ENCODE measurements around the gene LYZL1. TPM values are rescaled to one million over a fixed set of nuclear protein-coding genes. Genes with fewer than 3 reads are reported as not detected.
"Not testable (repeated sequence)": the region's sequence is repeated elsewhere in the genome, so short reads cannot be mapped to it uniquely, and the experiment has no call there.

The LYZL1 gene
- polyA plus RNA-seq, 1 donor from 2014 or later, result not detected

GRCh38 chr10:29356931-29357330, 68.1 kb downstream of the LYZL1 start:
- Histone ChIP-seq H3K27me3 (ENCODE audit: insufficient read depth, low read depth, low read length) (no peaks in the 10 kb centered on the region), H3K79me2 (replicated peaks; ENCODE audit: insufficient read depth, low read length) (no peaks in the 10 kb centered on the region), H4K20me1 (ENCODE audit: insufficient read depth) (no peaks in the 10 kb centered on the region), H2AFZ (ENCODE audit: low read depth, low read length) (no peak overlapping the region), H3K36me3 (ENCODE audit: insufficient read depth, low read length) (no peaks in the 10 kb centered on the region), H3F3A (ENCODE audit: insufficient read depth, low read length, poor library complexity, severe bottlenecking) (no peaks in the 10 kb centered on the region), H3K9me3 (ENCODE audit: low read length) (no peaks in the 10 kb centered on the region), H3K27ac (ENCODE audit: low read length) (no peak overlapping the region), H3K9me2 (ENCODE audit: insufficient read depth, low read length) (no peaks in the 10 kb centered on the region), H3K9ac (ENCODE audit: low read length) (no peak overlapping the region), H3K4me3 (ENCODE audit: low read length) (no peak overlapping the region), H3K4me2 (ENCODE audit: low read length) (no peak overlapping the region)
- TF ChIP-seq POLR2AphosphoS5 (IDR thresholded peaks at IDR 0.05), result no peak
- TF ChIP-seq REST (IDR thresholded peaks at IDR 0.05; ENCODE audit: borderline replicate concordance), result no peak
- TF ChIP-seq MXI1 (conservative IDR thresholded peaks at IDR 0.05; ENCODE audit: poor library complexity, severe bottlenecking), result no peak
- TF ChIP-seq EP300 (conservative IDR thresholded peaks at IDR 0.05; ENCODE audit: poor library complexity, severe bottlenecking), result no peak
- TF ChIP-seq TAF1 (IDR thresholded peaks at IDR 0.05; ENCODE audit: low read depth), result no peak
- no peak for TF ChIP-seq CTCF (IDR thresholded peaks at IDR 0.05; ENCODE audit: poor library complexity, severe bottlenecking)
- TF ChIP-seq RAD21 (conservative IDR thresholded peaks at IDR 0.05), result no peak
- TF ChIP-seq EZH2 (IDR thresholded peaks at IDR 0.05; ENCODE audit: borderline replicate concordance, insufficient read depth, low read length, poor library complexity, severe bottlenecking), result no peak
- no peak for TF ChIP-seq SMC3 (conservative IDR thresholded peaks at IDR 0.05; ENCODE audit: poor library complexity)

- H3K4me3 ChIP-seq (ENCODE audit: low read length), result no peak overlapping the region
- no peaks in the 10 kb centered on the region for H3K9me2 ChIP-seq (ENCODE audit: insufficient read depth, low read length)
- H3K27ac ChIP-seq (ENCODE audit: low read length), result no peak overlapping the region
- H3K9ac ChIP-seq (ENCODE audit: low read length), result no peak overlapping the region
- no peaks in the 10 kb centered on the region for H3F3A ChIP-seq (ENCODE audit: insufficient read depth, low read length, poor library complexity, severe bottlenecking)
- H3K79me2 ChIP-seq (replicated peaks; ENCODE audit: insufficient read depth, low read length), result no peaks in the 10 kb centered on the region
- no peak for TF ChIP-seq POLR2AphosphoS5 (IDR thresholded peaks at IDR 0.05)
- TF ChIP-seq TAF1 (IDR thresholded peaks at IDR 0.05; ENCODE audit: low read depth), result no peak
- H3K4me2 ChIP-seq (ENCODE audit: low read length), result no peak overlapping the region
- no peaks in the 10 kb centered on the region for H3K9me3 ChIP-seq (ENCODE audit: low read length)
- H2AFZ ChIP-seq (ENCODE audit: low read depth, low read length), result no peak overlapping the region
- H3K27me3 ChIP-seq (ENCODE audit: insufficient read depth, low read depth, low read length), result no peaks in the 10 kb centered on the region
- no peaks in the 10 kb centered on the region for H3K36me3 ChIP-seq (ENCODE audit: insufficient read depth, low read length)
- no peaks in the 10 kb centered on the region for H4K20me1 ChIP-seq (ENCODE audit: insufficient read depth)
These were observed 69.2 kb downstream of the LYZL1 start for GRCh38 chr10:29358010-29358616.

- not testable (repeated sequence) for H3K9ac ChIP-seq (ENCODE audit: low read length); H3K27me3 ChIP-seq (ENCODE audit: insufficient read depth, low read depth, low read length); H3K9me3 ChIP-seq (ENCODE audit: low read length); H3K9me2 ChIP-seq (ENCODE audit: insufficient read depth, low read length); H3K4me2 ChIP-seq (ENCODE audit: low read length); H4K20me1 ChIP-seq (ENCODE audit: insufficient read depth); H3K36me3 ChIP-seq (ENCODE audit: insufficient read depth, low read length); H3F3A ChIP-seq (ENCODE audit: insufficient read depth, low read length, poor library complexity, severe bottlenecking); H2AFZ ChIP-seq (ENCODE audit: low read depth, low read length); H3K4me3 ChIP-seq (ENCODE audit: low read length); H3K27ac ChIP-seq (ENCODE audit: low read length); H3K79me2 ChIP-seq (replicated peaks; ENCODE audit: insufficient read depth, low read length)
These were observed 71.5 kb downstream of the LYZL1 start for GRCh38 chr10:29360215-29360853.
